ENCODE results near the gene DACH1. TPM values are rescaled to one million over a fixed set of nuclear protein-coding genes. Genes with fewer than 3 reads are reported as not detected.

The DACH1 gene
- total RNA-seq, 1 donor from 2014 or later: 1.2 TPM

- no peak for DNase-seq (ENCODE audit: low read depth)
- H3K27me3 ChIP-seq (ENCODE audit: control insufficient read depth, insufficient read depth, low read length): no peaks in the 10 kb centered on the region
- H3K4me3 ChIP-seq (ENCODE audit: low read depth, low read length): no peak overlapping the region
- no peaks in the 10 kb centered on the region for H3K36me3 ChIP-seq (ENCODE audit: control insufficient read depth, insufficient read depth, low read length)
- no peak for TF ChIP-seq CTCF (IDR thresholded peaks at IDR 0.05; ENCODE audit: insufficient read depth, low read length, poor library complexity, severe bottlenecking)
Observed at GRCh38 chr13:71659404-71659803, 207.6 kb downstream of the DACH1 start.

- Histone ChIP-seq H3K27me3 (ENCODE audit: control insufficient read depth, insufficient read depth, low read length) (no peaks in the 10 kb centered on the region), H3K36me3 (ENCODE audit: control insufficient read depth, insufficient read depth, low read length) (no peaks in the 10 kb centered on the region), H3K4me3 (ENCODE audit: low read depth, low read length) (no peak overlapping the region)
- TF ChIP-seq CTCF (IDR thresholded peaks at IDR 0.05; ENCODE audit: insufficient read depth, low read length, poor library complexity, severe bottlenecking): no peak
- DNase-seq (ENCODE audit: low read depth): no peak
Observed at GRCh38 chr13:71645467-71645866, 221.5 kb downstream of the DACH1 start.

- Histone ChIP-seq H3K4me3 (ENCODE audit: low read depth, low read length) (no peak overlapping the region), H3K36me3 (ENCODE audit: control insufficient read depth, insufficient read depth, low read length) (no peaks in the 10 kb centered on the region), H3K27me3 (ENCODE audit: control insufficient read depth, insufficient read depth, low read length) (no peaks in the 10 kb centered on the region)
- no peak for DNase-seq (ENCODE audit: low read depth)
- no peak for TF ChIP-seq CTCF (IDR thresholded peaks at IDR 0.05; ENCODE audit: insufficient read depth, low read length, poor library complexity, severe bottlenecking)
Observed at GRCh38 chr13:71644579-71644978, 222.4 kb downstream of the DACH1 start.

GRCh38 chr13:71643448-71643860 is 223.6 kb downstream of the DACH1 start:
- no peaks in the 10 kb centered on the region for H3K36me3 ChIP-seq (ENCODE audit: control insufficient read depth, insufficient read depth, low read length)
- no peak for TF ChIP-seq CTCF (IDR thresholded peaks at IDR 0.05; ENCODE audit: insufficient read depth, low read length, poor library complexity, severe bottlenecking)
- no peak overlapping the region for H3K4me3 ChIP-seq (ENCODE audit: low read depth, low read length)
- H3K27me3 ChIP-seq (ENCODE audit: control insufficient read depth, insufficient read depth, low read length): no peaks in the 10 kb centered on the region
- no peak for DNase-seq (ENCODE audit: low read depth)

- no peak for DNase-seq (ENCODE audit: low read depth)
- no peaks in the 10 kb centered on the region for H3K27me3 ChIP-seq (ENCODE audit: control insufficient read depth, insufficient read depth, low read length)
- H3K4me3 ChIP-seq (ENCODE audit: low read depth, low read length): no peak overlapping the region
- TF ChIP-seq CTCF (IDR thresholded peaks at IDR 0.05; ENCODE audit: insufficient read depth, low read length, poor library complexity, severe bottlenecking): no peak
- no peaks in the 10 kb centered on the region for H3K36me3 ChIP-seq (ENCODE audit: control insufficient read depth, insufficient read depth, low read length)
Observed at GRCh38 chr13:71638751-71639150, 228.3 kb downstream of the DACH1 start.

- Histone ChIP-seq H3K4me3 (ENCODE audit: low read depth, low read length) (no peak overlapping the region), H3K27me3 (ENCODE audit: control insufficient read depth, insufficient read depth, low read length) (no peaks in the 10 kb centered on the region), H3K36me3 (ENCODE audit: control insufficient read depth, insufficient read depth, low read length) (no peaks in the 10 kb centered on the region)
- DNase-seq (ENCODE audit: low read depth): no peak
- no peak for TF ChIP-seq CTCF (IDR thresholded peaks at IDR 0.05; ENCODE audit: insufficient read depth, low read length, poor library complexity, severe bottlenecking)
Observed at GRCh38 chr13:71634602-71635443, 232.2 kb downstream of the DACH1 start.

Measured in kidney epithelial cell (primary cell).